GM21717 (cell line): ENCODE results near the gene SELENOM.
"Not testable (repeated sequence)": the region's sequence is repeated elsewhere in the genome, so short reads cannot be mapped to it uniquely, and the experiment has no call there.

ENCODE experiments used
- ATAC-seq: cut with Tn5 transposase; IDR thresholded peaks from one replicate; pipeline ENCODE4 v1.9.1; 2021; ENCODE audit warnings: mild to moderate bottlenecking, moderate library complexity; ENCODE audit not compliant: unreplicated experiment

Gene SELENOM

GRCh38 chr22:31080848-31081649 lies 26.3 kb downstream of the SELENOM start, which contains the start of gene SMTN:
Gene SMTN (plus strand): TSS chr22:31081318. CDS start chr22:31083259, 1,941 bp downstream.
- ATAC-seq: peak; percentile 58

- no peak for ATAC-seq
Measured at GRCh38 chr22:31080164-31080847, 27.1 kb downstream of the SELENOM start.

GRCh38 chr22:31079095-31079642 lies 28.2 kb downstream of the SELENOM start:
- ATAC-seq: no peak

GRCh38 chr22:31078389-31078788 lies 29.0 kb downstream of the SELENOM start:
- not testable (repeated sequence) for ATAC-seq

GRCh38 chr22:31077681-31078080 lies 29.7 kb downstream of the SELENOM start:
- ATAC-seq: no peak

- no peak for ATAC-seq
Measured at GRCh38 chr22:31075961-31076360, 31.4 kb downstream of the SELENOM start.

- ATAC-seq: not testable (repeated sequence)
Measured at GRCh38 chr22:31073545-31074145, 33.7 kb downstream of the SELENOM start.

- not testable (repeated sequence) for ATAC-seq
Measured at GRCh38 chr22:31073125-31073524, 34.2 kb downstream of the SELENOM start.

- not testable (repeated sequence) for ATAC-seq
Measured at GRCh38 chr22:31069691-31070314, 37.6 kb downstream of the SELENOM start.

GRCh38 chr22:31068970-31069369 lies 38.4 kb downstream of the SELENOM start:
- ATAC-seq: no peak

- ATAC-seq: no peak
Measured at GRCh38 chr22:31064369-31064768, 43.0 kb downstream of the SELENOM start.

GRCh38 chr22:31062566-31063230 lies 44.7 kb downstream of the SELENOM start:
- no peak for ATAC-seq

GRCh38 chr22:31059663-31060062 lies 47.7 kb downstream of the SELENOM start:
- ATAC-seq: not testable (repeated sequence)

- ATAC-seq: no peak
Measured at GRCh38 chr22:31056986-31057599, 50.3 kb downstream of the SELENOM start.

GRCh38 chr22:31055635-31056159 lies 51.7 kb downstream of the SELENOM start:
- no peak for ATAC-seq

- no peak for ATAC-seq
Measured at GRCh38 chr22:31055117-31055634, 52.2 kb downstream of the SELENOM start.
